Measurements from ENCODE around the gene AZI2. TPM values are rescaled to one million over a fixed set of nuclear protein-coding genes. Genes with fewer than 3 reads are reported as not detected.

Gene AZI2
- total RNA-seq, 4 donors from 2014 or later: 27.6 to 90.9 (median 59.2) TPM

- no peak for TF ChIP-seq CTCF (IDR thresholded peaks at IDR 0.05 in 4 of 5, conservative IDR thresholded peaks at IDR 0.05 in 1 of 5)
- TF ChIP-seq POLR2A (IDR thresholded peaks at IDR 0.05): no peak
- Histone ChIP-seq H3K4me3 (no peak overlapping the region), H3K27me3 (no peaks in the 10 kb centered on the region), H3K4me1 (peaks cover 0 to 9% of the 10 kb centered on the region in 2 donors), H3K27ac (no peak overlapping the region), H3K9me3 (no peaks in the 10 kb centered on the region), H3K36me3 (no peaks in the 10 kb centered on the region)
- in situ Hi-C loops (cut with MboI; ENCODE audit: low sequenced_read_pairs in 4 of 4) (loop anchor here in 1 of 4 donors (25.0 kb wide), 1 partner anchor 589 kb away; the partner anchor contains the start of gene EOMES), intact Hi-C loops (cut with DNase I; ENCODE audit: low total_unique reads) (no loop called here)
- ATAC-seq (no peak), DNase-seq (no peak)
Measured at GRCh38 chr3:28301688-28302087, 46.9 kb downstream of the AZI2 start.

GRCh38 chr3:28300345-28300962, 48.2 kb downstream of the AZI2 start:
- intact Hi-C loops (cut with DNase I; ENCODE audit: low total_unique reads): no loop called here
- Histone ChIP-seq H3K9me3 (no peaks in the 10 kb centered on the region), H3K27me3 (no peaks in the 10 kb centered on the region), H3K4me3 (no peak overlapping the region), H3K36me3 (no peaks in the 10 kb centered on the region), H3K4me1 (peaks cover 0 to 9% of the 10 kb centered on the region in 2 donors), H3K27ac (no peak overlapping the region)
- DNase-seq (no peak), ATAC-seq (no peak)
- in situ Hi-C loops (cut with MboI; ENCODE audit: low sequenced_read_pairs in 4 of 4): loop anchor here in 1 of 4 donors (25.0 kb wide), 1 partner anchor 588 kb away; the partner anchor contains the start of gene EOMES
- no peak for TF ChIP-seq POLR2A (IDR thresholded peaks at IDR 0.05)
- TF ChIP-seq CTCF (IDR thresholded peaks at IDR 0.05 in 4 of 5, conservative IDR thresholded peaks at IDR 0.05 in 1 of 5): no peak

- TF ChIP-seq POLR2A (IDR thresholded peaks at IDR 0.05) (no peak), CTCF (IDR thresholded peaks at IDR 0.05 in 4 of 5, conservative IDR thresholded peaks at IDR 0.05 in 1 of 5) (no peak)
- in situ Hi-C loops (cut with MboI; ENCODE audit: low sequenced_read_pairs in 4 of 4): loop anchor here in 1 of 4 donors (25.0 kb wide), 1 partner anchor 587 kb away; the partner anchor contains the start of gene EOMES
- no peaks in the 10 kb centered on the region for H3K36me3 ChIP-seq
- DNase-seq (no peak), ATAC-seq (no peak)
- no peaks in the 10 kb centered on the region for H3K27me3 ChIP-seq
- H3K9me3 ChIP-seq: no peaks in the 10 kb centered on the region
- no peak overlapping the region for H3K4me3 ChIP-seq
- peaks cover 0 to 9% of the 10 kb centered on the region in 2 donors for H3K4me1 ChIP-seq
- intact Hi-C loops (cut with DNase I; ENCODE audit: low total_unique reads): no loop called here
- H3K27ac ChIP-seq: no peak overlapping the region
Measured at GRCh38 chr3:28299705-28300104, 48.9 kb downstream of the AZI2 start.

GRCh38 chr3:28295898-28296490, 52.6 kb downstream of the AZI2 start:
- in situ Hi-C loops (cut with MboI; ENCODE audit: low sequenced_read_pairs in 4 of 4): no loop called here
- Histone ChIP-seq H3K9me3 (no peaks in the 10 kb centered on the region), H3K27ac (no peak overlapping the region), H3K4me1 (peaks cover 0 to 9% of the 10 kb centered on the region in 2 donors), H3K4me3 (peak overlapping the region in 1 of 4 donors; percentile 27), H3K27me3 (no peaks in the 10 kb centered on the region), H3K36me3 (no peaks in the 10 kb centered on the region)
- TF ChIP-seq POLR2A (IDR thresholded peaks at IDR 0.05): no peak
- TF ChIP-seq CTCF (IDR thresholded peaks at IDR 0.05 in 4 of 5, conservative IDR thresholded peaks at IDR 0.05 in 1 of 5): no peak
- intact Hi-C loops (cut with DNase I; ENCODE audit: low total_unique reads): no loop called here
- DNase-seq (no peak), ATAC-seq (no peak)

Data from gastrocnemius medialis (tissue), 4 donors.